Sigmoid colon (tissue), 4 donors: ENCODE results near the gene CSNK1D.
A peak's percentile ranks its signal among the peaks of the same experiment; 100 is the strongest.

ENCODE experiments used
- CTCF ChIP-seq, 4 experiments: fragments of 450-650 bp in 3 of 4; fragments of 200-600 bp in 1 of 4; IDR thresholded peaks; one replicate each; pipeline ENCODE4 v1.5.1; 2016 to 2019; ENCODE audit warnings: antibody characterized with exemption in 4 of 4, mild to moderate bottlenecking in 3 of 4, moderate library complexity in 2 of 4
- EP300 ChIP-seq, 4 donors: sonication (generic); formaldehyde crosslinking; IDR thresholded peaks; one replicate each; pipeline ENCODE4 v1.6.1; 2017; ENCODE audit warnings: antibody characterized with exemption in 4 of 4
- POLR2A ChIP-seq, 2 donors: fragments of 450-650 bp; IDR thresholded peaks; one replicate each; pipeline ENCODE4 v1.6.1; 2016; ENCODE audit warnings: antibody characterized with exemption in 2 of 2, mild to moderate bottlenecking in 2 of 2, moderate library complexity in 2 of 2
- POLR2AphosphoS5 ChIP-seq, 4 donors: sonication (generic); formaldehyde crosslinking; IDR thresholded peaks; one replicate each; pipeline ENCODE4 v1.6.1; 2017; ENCODE audit warnings: antibody characterized with exemption in 4 of 4

GRCh38 chr17:82241183-82241925 lies 32.1 kb downstream of the CSNK1D start:
- TF ChIP-seq CTCF (IDR thresholded peaks at IDR 0.05) (no peak), POLR2AphosphoS5 (IDR thresholded peaks at IDR 0.05) (peak; percentile 17 to 54 (median 37)), EP300 (IDR thresholded peaks at IDR 0.05) (no peak), POLR2A (IDR thresholded peaks at IDR 0.05) (no peak)
